BE2C (cell line): ENCODE measurements around the gene PROK1.
A peak's percentile ranks its signal among the peaks of the same experiment; 100 is the strongest.
"Not testable (repeated sequence)": the region's sequence is repeated elsewhere in the genome, so short reads cannot be mapped to it uniquely, and the experiment has no call there.

Experiments
- DNase-seq: peaks from one replicate; pipeline ENCODE4 v3.0.0-alpha.2; 2020
- H3K27me3 ChIP-seq: fragments of 250-450 bp; sonication (Bioruptor Pico); 2 replicates; pipeline ENCODE4 v1.5.1; 2020; ENCODE audit warnings: mild to moderate bottlenecking
- H3K36me3 ChIP-seq: fragments of 250-450 bp; sonication (Bioruptor Pico); 2 replicates; pipeline ENCODE4 v1.5.1; 2020; ENCODE audit warnings: mild to moderate bottlenecking
- H3K4me1 ChIP-seq: fragments of 250-450 bp; sonication (Bioruptor Pico); 2 replicates; pipeline ENCODE4 v1.5.1; 2020
- H3K4me3 ChIP-seq: 2 replicates; pipeline ENCODE4 v1.5.1; 2011; ENCODE audit warnings: low read depth, low read length
- H3K9me3 ChIP-seq: fragments of 250-450 bp; sonication (Bioruptor Pico); 2 replicates; pipeline ENCODE4 v1.5.1; 2020
- TF ChIP-seq, protein P1 (sequence below): IDR thresholded peaks from 2 replicates; pipeline ENCODE4 v1.5.1; 2012; ENCODE audit warnings: mild to moderate bottlenecking, low read depth, low read length

Gene PROK1

DNA sequence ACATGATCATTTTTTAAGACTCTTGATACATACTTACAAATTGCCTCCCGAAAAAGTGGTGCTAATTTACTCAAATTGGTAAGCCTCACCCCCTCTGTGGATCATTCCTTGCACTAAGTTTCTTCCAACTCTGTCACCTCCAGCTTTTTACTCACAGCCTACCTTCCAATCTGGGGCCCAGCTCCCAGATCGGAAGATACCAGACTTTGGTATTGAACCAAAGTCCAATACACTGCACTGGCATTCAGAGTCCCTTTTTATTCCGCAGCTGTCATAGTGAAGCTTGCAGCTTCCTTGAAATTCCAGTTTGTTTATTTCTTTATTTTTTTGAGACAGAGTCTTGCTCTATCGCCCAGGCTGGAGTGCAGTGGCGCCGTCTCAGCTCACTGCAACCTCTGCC lies 41.6 kb upstream of the PROK1 start:
- no peaks in the 10 kb centered on the region for H3K27me3 ChIP-seq
- peaks cover 14% of the 10 kb centered on the region; the same call in 1 of the 2 replicates for H3K36me3 ChIP-seq
- H3K4me3 ChIP-seq = no peak overlapping the region
- TF ChIP-seq, protein P1, sequence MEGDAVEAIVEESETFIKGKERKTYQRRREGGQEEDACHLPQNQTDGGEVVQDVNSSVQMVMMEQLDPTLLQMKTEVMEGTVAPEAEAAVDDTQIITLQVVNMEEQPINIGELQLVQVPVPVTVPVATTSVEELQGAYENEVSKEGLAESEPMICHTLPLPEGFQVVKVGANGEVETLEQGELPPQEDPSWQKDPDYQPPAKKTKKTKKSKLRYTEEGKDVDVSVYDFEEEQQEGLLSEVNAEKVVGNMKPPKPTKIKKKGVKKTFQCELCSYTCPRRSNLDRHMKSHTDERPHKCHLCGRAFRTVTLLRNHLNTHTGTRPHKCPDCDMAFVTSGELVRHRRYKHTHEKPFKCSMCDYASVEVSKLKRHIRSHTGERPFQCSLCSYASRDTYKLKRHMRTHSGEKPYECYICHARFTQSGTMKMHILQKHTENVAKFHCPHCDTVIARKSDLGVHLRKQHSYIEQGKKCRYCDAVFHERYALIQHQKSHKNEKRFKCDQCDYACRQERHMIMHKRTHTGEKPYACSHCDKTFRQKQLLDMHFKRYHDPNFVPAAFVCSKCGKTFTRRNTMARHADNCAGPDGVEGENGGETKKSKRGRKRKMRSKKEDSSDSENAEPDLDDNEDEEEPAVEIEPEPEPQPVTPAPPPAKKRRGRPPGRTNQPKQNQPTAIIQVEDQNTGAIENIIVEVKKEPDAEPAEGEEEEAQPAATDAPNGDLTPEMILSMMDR = no peak
- no peak for DNase-seq
- no peaks in the 10 kb centered on the region for H3K9me3 ChIP-seq
- H3K4me1 ChIP-seq = peaks cover 10% of the 10 kb centered on the region

DNA sequence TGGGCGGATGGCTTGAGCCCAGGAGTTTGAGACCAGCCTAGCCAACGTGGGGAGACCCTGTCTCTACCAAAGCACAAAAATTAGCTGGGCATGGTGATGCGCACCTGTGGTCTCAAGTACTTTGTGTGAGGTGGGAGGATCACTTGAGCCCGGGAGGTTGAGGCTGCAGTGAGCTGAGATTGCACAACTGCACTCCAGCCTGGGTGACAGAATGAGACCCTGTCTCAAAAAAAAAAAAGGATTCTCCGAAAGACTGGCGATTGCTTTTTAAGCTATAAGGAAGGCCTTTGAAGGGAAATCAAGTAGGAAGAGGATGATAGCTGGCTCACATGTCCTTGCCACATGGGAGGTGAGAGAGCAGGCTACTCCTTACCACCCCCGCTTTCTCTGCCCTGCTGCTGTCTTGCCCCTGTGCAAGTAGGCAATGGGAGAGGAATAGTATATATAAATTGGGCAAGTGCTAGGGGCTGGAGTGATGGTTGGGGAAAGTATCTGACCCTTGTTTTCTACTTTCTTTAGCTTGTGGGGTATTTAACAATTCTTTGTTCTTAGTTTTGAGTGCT lies 39.7 kb upstream of the PROK1 start:
- Histone ChIP-seq H3K4me1 (peaks cover 10% of the 10 kb centered on the region), H3K9me3 (no peaks in the 10 kb centered on the region), H3K36me3 (no peaks in the 10 kb centered on the region), H3K27me3 (no peaks in the 10 kb centered on the region; the same call in 1 of the 2 replicates), H3K4me3 (no peak overlapping the region)
- DNase-seq = no peak
- TF ChIP-seq, protein P1 = no peak

DNA sequence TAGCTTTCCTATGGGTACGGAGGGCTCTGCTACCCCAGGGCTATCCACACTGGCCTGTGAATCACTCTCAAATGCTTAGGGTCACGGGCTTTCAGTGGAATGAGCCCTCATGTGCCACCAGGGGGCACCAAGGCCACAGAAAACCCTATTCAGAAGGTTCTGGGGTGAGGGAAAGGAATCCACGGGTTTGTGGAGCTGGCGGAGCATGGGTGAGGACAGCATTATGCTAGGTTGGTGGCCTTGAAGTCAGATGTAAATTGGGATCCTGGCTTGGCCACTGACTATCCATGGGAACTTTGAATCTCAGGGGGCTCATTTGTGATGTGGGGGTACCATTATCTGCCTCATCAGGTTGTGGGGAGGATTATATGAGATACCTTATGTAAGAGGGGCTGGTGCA lies 38.4 kb upstream of the PROK1 start:
- TF ChIP-seq, protein P1 = peak; percentile 97
- no peaks in the 10 kb centered on the region for H3K36me3 ChIP-seq
- peaks cover 10% of the 10 kb centered on the region for H3K4me1 ChIP-seq
- DNase-seq = peak; percentile 83
- no peaks in the 10 kb centered on the region; the same call in 1 of the 2 replicates for H3K27me3 ChIP-seq
- no peak overlapping the region for H3K4me3 ChIP-seq
- no peaks in the 10 kb centered on the region for H3K9me3 ChIP-seq

DNA sequence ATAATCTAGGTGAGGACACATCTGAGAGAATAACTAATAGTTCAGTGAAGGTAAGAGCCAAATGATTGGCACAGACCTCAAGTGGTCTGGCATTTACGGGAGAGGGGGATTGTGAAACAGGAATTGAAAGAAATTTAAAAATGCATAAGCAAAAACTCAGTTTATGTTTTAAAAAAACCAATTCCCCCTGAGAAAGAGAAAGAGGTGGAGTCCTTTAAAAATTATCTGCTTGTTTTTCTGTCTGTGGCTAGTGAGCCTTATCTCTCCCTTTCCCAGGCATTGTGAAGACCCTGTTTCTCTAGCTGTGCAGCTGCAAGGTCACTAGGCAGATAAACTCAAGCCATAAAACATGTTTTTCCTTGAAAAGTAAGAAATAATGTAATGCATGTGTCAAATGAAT lies 37.9 kb upstream of the PROK1 start:
- H3K27me3 ChIP-seq, DNase-seq, H3K9me3 ChIP-seq, H3K36me3 ChIP-seq, H3K4me3 ChIP-seq: not testable (repeated sequence)
- H3K4me1 ChIP-seq = peaks cover 10% of the 10 kb centered on the region

DNA sequence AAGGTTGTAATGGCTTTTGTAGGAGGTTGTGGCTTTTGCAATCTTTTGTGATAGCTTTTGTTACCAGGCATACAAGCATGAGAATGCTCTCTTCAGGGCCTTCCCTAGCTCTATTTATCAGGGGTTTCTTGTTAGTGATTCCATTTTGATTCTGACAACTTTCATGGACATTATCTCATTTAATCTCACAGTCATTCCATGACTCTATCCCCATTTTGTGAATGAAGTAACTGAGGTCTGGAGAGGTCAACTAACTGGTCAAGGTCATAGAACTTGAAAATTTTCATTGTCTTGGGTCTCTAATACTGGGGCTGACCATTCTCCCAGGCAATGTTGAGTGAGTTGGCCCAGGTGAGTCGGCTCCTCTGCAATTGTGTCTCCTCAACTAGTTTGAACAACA lies 32.2 kb upstream of the PROK1 start:
- no peaks in the 10 kb centered on the region for H3K36me3 ChIP-seq
- no peak for DNase-seq
- no peaks in the 10 kb centered on the region; the same call in 1 of the 2 replicates for H3K27me3 ChIP-seq
- no peak overlapping the region for H3K4me3 ChIP-seq
- TF ChIP-seq, protein P1 = no peak
- H3K9me3 ChIP-seq = no peaks in the 10 kb centered on the region
- H3K4me1 ChIP-seq = no peaks in the 10 kb centered on the region; the same call in 1 of the 2 replicates

DNA sequence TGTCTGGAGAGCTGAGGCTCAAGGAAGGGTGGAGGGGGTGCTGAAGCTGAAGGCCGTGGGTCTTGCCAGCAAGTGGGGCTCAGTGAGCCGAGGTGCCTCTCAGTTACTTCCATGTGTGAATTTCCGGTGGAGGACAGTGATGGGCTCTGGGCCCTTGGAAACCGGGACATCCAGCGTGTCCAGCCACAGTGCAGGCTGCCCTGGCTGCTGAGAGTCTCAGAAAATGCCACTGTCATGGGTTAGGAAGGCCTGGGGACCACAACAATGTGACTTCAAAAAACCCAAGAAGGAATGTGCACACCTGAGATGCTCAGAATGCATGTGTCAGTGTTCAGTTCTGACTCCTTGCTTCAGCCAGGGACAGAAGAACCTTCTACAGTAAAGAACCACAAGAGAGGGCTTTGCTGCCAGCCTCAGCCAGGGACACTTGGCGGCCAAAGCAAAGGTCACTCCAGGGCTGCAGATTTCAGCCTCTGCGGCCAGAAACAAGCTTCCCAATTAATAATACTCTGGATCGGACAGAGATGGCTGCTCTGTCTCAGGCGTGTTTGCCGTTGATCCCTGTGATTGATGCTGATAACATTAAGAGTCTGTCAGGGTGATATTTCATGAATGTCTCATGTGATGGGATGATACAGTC lies 30.8 kb upstream of the PROK1 start:
- Histone ChIP-seq H3K4me3 (no peak overlapping the region), H3K36me3 (no peaks in the 10 kb centered on the region), H3K27me3 (no peaks in the 10 kb centered on the region; the same call in 1 of the 2 replicates), H3K4me1 (no peaks in the 10 kb centered on the region), H3K9me3 (no peaks in the 10 kb centered on the region)
- no peak for DNase-seq
- TF ChIP-seq, protein P1 = no peak
